ENCODE results near the gene LPCAT3.

The LPCAT3 gene

GRCh38 chr12:6978611-6979011 lies 39.7 kb downstream of the LPCAT3 start:
- peaks cover 61 to 99% of the 10 kb centered on the region in 2 donors for H3K36me3 ChIP-seq (replicated peaks in 1 of 2; ENCODE audit: control insufficient read depth in 2 of 2, insufficient read depth in 2 of 2, low read length in 2 of 2)

GRCh38 chr12:6978188-6978587 lies 40.1 kb downstream of the LPCAT3 start:
- no peak overlapping the region for H3K27ac ChIP-seq (replicated peaks; ENCODE audit: low read length)
- H4K8ac ChIP-seq (ENCODE audit: low read depth, low read length) = no peak overlapping the region
- no peaks in the 10 kb centered on the region for H3K9me3 ChIP-seq (replicated peaks in 1 of 2; ENCODE audit: control insufficient read depth in 2 of 2, insufficient read depth in 1 of 2, low read depth in 1 of 2, low read length in 2 of 2)
- no peaks in the 10 kb centered on the region for H3K27me3 ChIP-seq (ENCODE audit: control insufficient read depth in 3 of 3, insufficient read depth in 3 of 3, low read depth in 1 of 3, low read length in 3 of 3)
- H2BK5ac ChIP-seq (ENCODE audit: low read length) = no peak overlapping the region
- no peak overlapping the region for H3K9ac ChIP-seq (ENCODE audit: low read depth, low read length, poor library complexity)
- no peak overlapping the region for H2BK12ac ChIP-seq (ENCODE audit: low read length)
- H4K91ac ChIP-seq (ENCODE audit: low read depth, low read length, poor library complexity) = no peak overlapping the region
- H3K4me1 ChIP-seq (ENCODE audit: control insufficient read depth in 2 of 2, insufficient read depth in 1 of 2, low read depth in 1 of 2, low read length in 2 of 2) = no peaks in the 10 kb centered on the region
- no peak overlapping the region for H2AFZ ChIP-seq (ENCODE audit: low read length)
- no peak overlapping the region for H2BK15ac ChIP-seq (ENCODE audit: low read length)
- H2AK5ac ChIP-seq (ENCODE audit: low read depth, low read length) = no peak overlapping the region
- H3K18ac ChIP-seq (ENCODE audit: low read length) = no peak overlapping the region
- DNase-seq (ENCODE audit: low spot score) = no peak
- H3K4me3 ChIP-seq (ENCODE audit: low read length in 2 of 2) = no peak overlapping the region
- H2BK120ac ChIP-seq (ENCODE audit: low read depth, low read length) = no peak overlapping the region
- peaks cover 61 to 95% of the 10 kb centered on the region in 2 donors for H3K36me3 ChIP-seq (replicated peaks in 1 of 2; ENCODE audit: control insufficient read depth in 2 of 2, insufficient read depth in 2 of 2, low read length in 2 of 2)
- H3K23ac ChIP-seq (ENCODE audit: low read depth, low read length, poor library complexity) = no peak overlapping the region
- no CpG with 5 or more reads among the region's 6 CpGs for WGBS, 2 donors (ENCODE audit: extremely low coverage in 2 of 2, insufficient read length in 2 of 2, insufficient replicate concordance in 1 of 2)
- no peak overlapping the region for H3K4ac ChIP-seq (ENCODE audit: low read length)
- no peaks in the 10 kb centered on the region for H3K79me1 ChIP-seq (ENCODE audit: low read depth, low read length)
- H3K14ac ChIP-seq (ENCODE audit: low read length) = no peak overlapping the region
- H3K4me2 ChIP-seq (ENCODE audit: insufficient read depth, low read length, poor library complexity, severe bottlenecking) = no peak overlapping the region

More at GRCh38 chr12:6978611-6979011, 39.7 kb downstream of the LPCAT3 start:
- Histone ChIP-seq H3K4me1 (ENCODE audit: control insufficient read depth in 2 of 2, insufficient read depth in 1 of 2, low read depth in 1 of 2, low read length in 2 of 2) (no peaks in the 10 kb centered on the region), H3K14ac (ENCODE audit: low read length) (no peak overlapping the region), H3K79me1 (ENCODE audit: low read depth, low read length) (no peaks in the 10 kb centered on the region), H3K27me3 (ENCODE audit: control insufficient read depth in 3 of 3, insufficient read depth in 3 of 3, low read depth in 1 of 3, low read length in 3 of 3) (no peaks in the 10 kb centered on the region), H2BK15ac (ENCODE audit: low read length) (no peak overlapping the region), H2BK12ac (ENCODE audit: low read length) (no peak overlapping the region), H3K4ac (ENCODE audit: low read length) (no peak overlapping the region), H3K27ac (replicated peaks; ENCODE audit: low read length) (no peak overlapping the region), H3K4me3 (ENCODE audit: low read length in 2 of 2) (no peak overlapping the region), H3K4me2 (ENCODE audit: insufficient read depth, low read length, poor library complexity, severe bottlenecking) (no peak overlapping the region), H3K23ac (ENCODE audit: low read depth, low read length, poor library complexity) (no peak overlapping the region), H3K9me3 (replicated peaks in 1 of 2; ENCODE audit: control insufficient read depth in 2 of 2, insufficient read depth in 1 of 2, low read depth in 1 of 2, low read length in 2 of 2) (no peaks in the 10 kb centered on the region), H3K18ac (ENCODE audit: low read length) (no peak overlapping the region), H4K91ac (ENCODE audit: low read depth, low read length, poor library complexity) (no peak overlapping the region), H2BK120ac (ENCODE audit: low read depth, low read length) (no peak overlapping the region), H2AFZ (ENCODE audit: low read length) (no peak overlapping the region), H4K8ac (ENCODE audit: low read depth, low read length) (no peak overlapping the region), H3K9ac (ENCODE audit: low read depth, low read length, poor library complexity) (no peak overlapping the region), H2AK5ac (ENCODE audit: low read depth, low read length) (no peak overlapping the region), H2BK5ac (ENCODE audit: low read length) (no peak overlapping the region)
- WGBS, 2 donors (ENCODE audit: extremely low coverage in 2 of 2, insufficient read length in 2 of 2, insufficient replicate concordance in 1 of 2) = no CpG with 5 or more reads among the region's 3 CpGs
- no peak for DNase-seq (ENCODE audit: low spot score)

GRCh38 chr12:6977653-6978052 lies 40.6 kb downstream of the LPCAT3 start:
- peaks cover 61 to 91% of the 10 kb centered on the region in 2 donors for H3K36me3 ChIP-seq (replicated peaks in 1 of 2; ENCODE audit: control insufficient read depth in 2 of 2, insufficient read depth in 2 of 2, low read length in 2 of 2)

GRCh38 chr12:6975297-6976032 lies 42.8 kb downstream of the LPCAT3 start:
- H3K4me1 ChIP-seq (ENCODE audit: control insufficient read depth in 2 of 2, insufficient read depth in 1 of 2, low read depth in 1 of 2, low read length in 2 of 2) = peaks cover 2 to 4% of the 10 kb centered on the region in 2 donors
- H3K9me3 ChIP-seq (replicated peaks in 1 of 2; ENCODE audit: control insufficient read depth in 2 of 2, insufficient read depth in 1 of 2, low read depth in 1 of 2, low read length in 2 of 2) = no peaks in the 10 kb centered on the region
- H3K9ac ChIP-seq (ENCODE audit: low read depth, low read length, poor library complexity) = no peak overlapping the region
- H3K14ac ChIP-seq (ENCODE audit: low read length) = no peak overlapping the region
- H2AK5ac ChIP-seq (ENCODE audit: low read depth, low read length) = no peak overlapping the region
- no peak for DNase-seq (ENCODE audit: low spot score)
- no peak overlapping the region for H4K91ac ChIP-seq (ENCODE audit: low read depth, low read length, poor library complexity)
- no peak overlapping the region for H2BK5ac ChIP-seq (ENCODE audit: low read length)
- H3K27me3 ChIP-seq (ENCODE audit: control insufficient read depth in 3 of 3, insufficient read depth in 3 of 3, low read depth in 1 of 3, low read length in 3 of 3) = no peaks in the 10 kb centered on the region
- WGBS, 2 donors (ENCODE audit: extremely low coverage in 2 of 2, insufficient read length in 2 of 2, insufficient replicate concordance in 1 of 2) = no CpG with 5 or more reads among the region's 2 CpGs
- H3K18ac ChIP-seq (ENCODE audit: low read length) = no peak overlapping the region
- H4K8ac ChIP-seq (ENCODE audit: low read depth, low read length) = no peak overlapping the region
- H3K27ac ChIP-seq (replicated peaks; ENCODE audit: low read length) = no peak overlapping the region
- no peak overlapping the region for H2BK12ac ChIP-seq (ENCODE audit: low read length)
- H3K23ac ChIP-seq (ENCODE audit: low read depth, low read length, poor library complexity) = no peak overlapping the region
- H2BK15ac ChIP-seq (ENCODE audit: low read length) = no peak overlapping the region
- no peaks in the 10 kb centered on the region for H3K79me1 ChIP-seq (ENCODE audit: low read depth, low read length)
- peaks cover 51 to 75% of the 10 kb centered on the region in 2 donors for H3K36me3 ChIP-seq (replicated peaks in 1 of 2; ENCODE audit: control insufficient read depth in 2 of 2, insufficient read depth in 2 of 2, low read length in 2 of 2)
- no peak overlapping the region for H3K4me2 ChIP-seq (ENCODE audit: insufficient read depth, low read length, poor library complexity, severe bottlenecking)
- no peak overlapping the region for H2BK120ac ChIP-seq (ENCODE audit: low read depth, low read length)
- H2AFZ ChIP-seq (ENCODE audit: low read length) = no peak overlapping the region
- H3K4ac ChIP-seq (ENCODE audit: low read length) = no peak overlapping the region
- H3K4me3 ChIP-seq (ENCODE audit: low read length in 2 of 2) = no peak overlapping the region

More at GRCh38 chr12:6977653-6978052, 40.6 kb downstream of the LPCAT3 start:
- no peak overlapping the region for H2AFZ ChIP-seq (ENCODE audit: low read length)
- no peaks in the 10 kb centered on the region for H3K27me3 ChIP-seq (ENCODE audit: control insufficient read depth in 3 of 3, insufficient read depth in 3 of 3, low read depth in 1 of 3, low read length in 3 of 3)
- no peak overlapping the region for H2BK5ac ChIP-seq (ENCODE audit: low read length)
- no peak overlapping the region for H3K27ac ChIP-seq (replicated peaks; ENCODE audit: low read length)
- H3K14ac ChIP-seq (ENCODE audit: low read length) = no peak overlapping the region
- no peak overlapping the region for H2BK120ac ChIP-seq (ENCODE audit: low read depth, low read length)
- H3K9me3 ChIP-seq (replicated peaks in 1 of 2; ENCODE audit: control insufficient read depth in 2 of 2, insufficient read depth in 1 of 2, low read depth in 1 of 2, low read length in 2 of 2) = no peaks in the 10 kb centered on the region
- no peak overlapping the region for H3K4me3 ChIP-seq (ENCODE audit: low read length in 2 of 2)
- no peak overlapping the region for H4K8ac ChIP-seq (ENCODE audit: low read depth, low read length)
- H3K18ac ChIP-seq (ENCODE audit: low read length) = no peak overlapping the region
- H3K79me1 ChIP-seq (ENCODE audit: low read depth, low read length) = no peaks in the 10 kb centered on the region
- H4K91ac ChIP-seq (ENCODE audit: low read depth, low read length, poor library complexity) = no peak overlapping the region
- H2BK12ac ChIP-seq (ENCODE audit: low read length) = no peak overlapping the region
- H2BK15ac ChIP-seq (ENCODE audit: low read length) = no peak overlapping the region
- H2AK5ac ChIP-seq (ENCODE audit: low read depth, low read length) = no peak overlapping the region
- no peak overlapping the region for H3K23ac ChIP-seq (ENCODE audit: low read depth, low read length, poor library complexity)
- no peak overlapping the region for H3K4me2 ChIP-seq (ENCODE audit: insufficient read depth, low read length, poor library complexity, severe bottlenecking)
- H3K9ac ChIP-seq (ENCODE audit: low read depth, low read length, poor library complexity) = no peak overlapping the region
- WGBS, 2 donors (ENCODE audit: extremely low coverage in 2 of 2, insufficient read length in 2 of 2, insufficient replicate concordance in 1 of 2) = no CpG with 5 or more reads among the region's 10 CpGs
- H3K4me1 ChIP-seq (ENCODE audit: control insufficient read depth in 2 of 2, insufficient read depth in 1 of 2, low read depth in 1 of 2, low read length in 2 of 2) = no peaks in the 10 kb centered on the region
- no peak overlapping the region for H3K4ac ChIP-seq (ENCODE audit: low read length)
- DNase-seq (ENCODE audit: low spot score) = no peak
